ENCODE results near the gene ZNF232.
"Not testable (repeated sequence)": the region's sequence is repeated elsewhere in the genome, so short reads cannot be mapped to it uniquely, and the experiment has no call there.

The ZNF232 gene

GRCh38 chr17:5135131-5135712 is 23.5 kb upstream of the ZNF232 start:
- not testable (repeated sequence) for H3K9ac ChIP-seq (ENCODE audit: low read length); H3K9me3 ChIP-seq (ENCODE audit: control insufficient read depth, low read length); H3K4me3 ChIP-seq (ENCODE audit: low read length); DNase-seq (ENCODE audit: low read depth); H3K4me1 ChIP-seq (ENCODE audit: control insufficient read depth, insufficient read depth, low read length); H3K27me3 ChIP-seq (replicated peaks; ENCODE audit: control insufficient read depth, insufficient read depth, low read length); H3K36me3 ChIP-seq (ENCODE audit: control insufficient read depth, insufficient read depth, low read length, severe bottlenecking)

- not testable (repeated sequence) for H3K9ac ChIP-seq (ENCODE audit: low read length); H3K27me3 ChIP-seq (replicated peaks; ENCODE audit: control insufficient read depth, insufficient read depth, low read length); H3K4me3 ChIP-seq (ENCODE audit: low read length); H3K9me3 ChIP-seq (ENCODE audit: control insufficient read depth, low read length); H3K4me1 ChIP-seq (ENCODE audit: control insufficient read depth, insufficient read depth, low read length); DNase-seq (ENCODE audit: low read depth); H3K36me3 ChIP-seq (ENCODE audit: control insufficient read depth, insufficient read depth, low read length, severe bottlenecking)
Measured at GRCh38 chr17:5134571-5134970, 22.9 kb upstream of the ZNF232 start.

DNA sequence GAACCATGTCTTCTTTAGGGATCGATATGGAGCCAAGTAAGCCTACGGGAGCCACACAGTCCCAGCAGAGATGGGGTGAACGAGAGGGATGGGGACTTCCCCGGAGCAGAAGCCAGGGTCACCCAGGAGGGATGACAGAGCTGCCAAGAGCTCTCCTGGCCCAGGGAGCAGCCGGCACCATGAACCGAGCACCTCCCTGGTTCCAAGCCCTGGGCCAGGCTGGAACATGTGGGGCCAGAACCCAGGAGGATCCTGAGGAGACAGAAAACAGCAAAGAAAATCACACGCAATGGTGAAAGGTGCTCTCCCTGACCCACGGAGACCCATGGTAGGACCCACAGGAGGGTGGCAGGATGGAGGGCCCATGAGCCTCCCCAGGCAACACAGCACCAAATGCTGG is 22.3 kb upstream of the ZNF232 start:
- H3K9ac ChIP-seq (ENCODE audit: low read length); H3K4me1 ChIP-seq (ENCODE audit: control insufficient read depth, insufficient read depth, low read length); DNase-seq (ENCODE audit: low read depth); H3K4me3 ChIP-seq (ENCODE audit: low read length); H3K36me3 ChIP-seq (ENCODE audit: control insufficient read depth, insufficient read depth, low read length, severe bottlenecking); H3K27me3 ChIP-seq (replicated peaks; ENCODE audit: control insufficient read depth, insufficient read depth, low read length); H3K9me3 ChIP-seq (ENCODE audit: control insufficient read depth, low read length): not testable (repeated sequence)

DNA sequence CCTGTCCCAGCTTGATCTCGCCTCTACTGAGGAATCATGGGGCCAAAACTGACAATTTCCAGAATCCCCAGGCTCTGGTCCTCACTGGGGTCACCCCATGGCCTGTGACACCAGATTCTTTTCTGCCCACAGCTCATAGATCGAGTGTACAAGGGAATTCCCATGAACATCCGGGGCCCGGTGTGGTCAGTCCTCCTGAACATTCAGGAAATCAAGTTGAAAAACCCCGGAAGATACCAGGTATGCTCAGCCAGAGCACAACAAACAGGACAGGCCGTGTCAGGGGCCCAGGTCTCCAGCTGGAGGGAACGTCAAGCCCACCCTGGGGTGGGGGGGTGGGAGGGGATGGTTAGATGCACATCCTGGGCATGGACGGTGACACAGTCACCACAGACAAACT is 21.6 kb upstream of the ZNF232 start:
- Histone ChIP-seq H3K4me3 (ENCODE audit: low read length) (no peak overlapping the region), H3K9me3 (ENCODE audit: control insufficient read depth, low read length) (no peaks in the 10 kb centered on the region), H3K4me1 (ENCODE audit: control insufficient read depth, insufficient read depth, low read length) (no peaks in the 10 kb centered on the region), H3K36me3 (ENCODE audit: control insufficient read depth, insufficient read depth, low read length, severe bottlenecking) (no peaks in the 10 kb centered on the region), H3K9ac (ENCODE audit: low read length) (no peak overlapping the region), H3K27me3 (replicated peaks; ENCODE audit: control insufficient read depth, insufficient read depth, low read length) (peaks cover 8% of the 10 kb centered on the region)
- no peak for DNase-seq (ENCODE audit: low read depth)

DNA sequence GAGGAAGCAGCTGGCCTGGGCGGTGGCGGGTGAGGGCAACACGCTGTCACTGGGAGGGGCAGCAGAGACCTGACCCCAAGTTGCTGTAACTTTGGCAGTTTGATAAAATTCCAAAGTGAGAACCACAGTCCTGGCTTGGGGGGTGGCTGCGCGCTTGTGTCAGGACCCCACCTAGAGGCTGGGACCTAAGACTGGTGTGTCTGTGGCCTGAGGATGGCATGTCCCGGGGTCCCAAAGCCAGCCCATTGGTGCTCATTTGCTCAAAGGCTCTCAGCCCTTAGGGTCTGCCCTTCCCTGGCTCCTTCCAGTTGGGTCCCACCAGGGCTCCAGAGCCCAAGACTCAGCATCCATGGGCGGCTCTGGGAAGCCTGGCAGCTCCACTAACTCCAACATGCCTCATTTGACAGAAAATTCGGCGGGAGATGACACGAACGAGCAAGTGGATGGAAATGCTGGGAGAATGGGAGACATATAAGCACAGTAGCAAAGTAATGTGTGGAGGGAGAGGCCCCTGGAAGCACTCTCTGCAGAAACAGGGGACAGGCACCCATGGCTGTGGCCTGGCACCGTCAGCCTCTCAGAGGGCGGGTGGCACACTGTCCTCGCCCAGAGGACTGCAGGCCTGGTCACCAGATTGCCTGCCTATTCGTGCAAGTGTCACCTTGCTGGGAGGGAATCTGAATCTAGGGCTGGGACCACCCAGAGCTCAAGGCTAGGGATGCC is 21.0 kb upstream of the ZNF232 start:
- not testable (repeated sequence) for H3K4me3 ChIP-seq (ENCODE audit: low read length); DNase-seq (ENCODE audit: low read depth); H3K9me3 ChIP-seq (ENCODE audit: control insufficient read depth, low read length); H3K36me3 ChIP-seq (ENCODE audit: control insufficient read depth, insufficient read depth, low read length, severe bottlenecking); H3K4me1 ChIP-seq (ENCODE audit: control insufficient read depth, insufficient read depth, low read length); H3K9ac ChIP-seq (ENCODE audit: low read length)
- peaks cover 10% of the 10 kb centered on the region for H3K27me3 ChIP-seq (replicated peaks; ENCODE audit: control insufficient read depth, insufficient read depth, low read length)

GRCh38 chr17:5131799-5132502 is 20.3 kb upstream of the ZNF232 start:
- H3K9me3 ChIP-seq (ENCODE audit: control insufficient read depth, low read length); DNase-seq (ENCODE audit: low read depth); H3K9ac ChIP-seq (ENCODE audit: low read length); H3K4me3 ChIP-seq (ENCODE audit: low read length); H3K36me3 ChIP-seq (ENCODE audit: control insufficient read depth, insufficient read depth, low read length, severe bottlenecking); H3K4me1 ChIP-seq (ENCODE audit: control insufficient read depth, insufficient read depth, low read length): not testable (repeated sequence)
- H3K27me3 ChIP-seq (replicated peaks; ENCODE audit: control insufficient read depth, insufficient read depth, low read length): peaks cover 14% of the 10 kb centered on the region

DNA sequence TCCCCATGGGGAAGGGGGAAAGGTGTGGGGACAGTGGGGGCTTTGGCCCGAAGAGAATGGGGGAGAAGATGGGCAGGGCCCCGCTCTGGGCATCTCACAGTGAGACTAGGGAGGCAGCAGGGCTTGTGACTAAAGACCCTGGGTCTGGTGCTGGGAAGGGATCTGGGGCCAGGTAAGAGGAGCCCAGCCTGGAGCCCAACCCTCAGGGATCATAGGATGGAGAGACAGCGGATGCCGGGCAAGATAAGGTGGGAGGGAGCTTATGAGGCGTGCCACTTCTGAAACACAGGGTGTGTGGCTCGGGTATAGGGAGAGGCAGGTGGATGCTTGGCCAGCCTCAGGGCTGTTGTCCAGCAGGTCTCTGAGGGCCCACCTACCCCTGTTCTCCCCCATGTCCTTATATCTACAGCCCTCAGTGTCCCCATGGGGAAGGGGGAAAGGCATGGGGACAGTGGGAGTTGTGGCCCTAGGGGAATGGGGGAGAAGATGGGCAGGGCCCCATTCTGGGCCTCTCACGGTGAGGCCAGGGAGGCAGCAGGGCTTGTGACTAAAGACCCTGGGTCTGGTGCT is 19.6 kb upstream of the ZNF232 start:
- H3K36me3 ChIP-seq (ENCODE audit: control insufficient read depth, insufficient read depth, low read length, severe bottlenecking): no peaks in the 10 kb centered on the region
- no peaks in the 10 kb centered on the region for H3K4me1 ChIP-seq (ENCODE audit: control insufficient read depth, insufficient read depth, low read length)
- H3K9me3 ChIP-seq (ENCODE audit: control insufficient read depth, low read length): no peaks in the 10 kb centered on the region
- no peak overlapping the region for H3K9ac ChIP-seq (ENCODE audit: low read length)
- peaks cover 12% of the 10 kb centered on the region for H3K27me3 ChIP-seq (replicated peaks; ENCODE audit: control insufficient read depth, insufficient read depth, low read length)
- no peak overlapping the region for H3K4me3 ChIP-seq (ENCODE audit: low read length)
- no peak for DNase-seq (ENCODE audit: low read depth)

- H3K27me3 ChIP-seq (replicated peaks; ENCODE audit: control insufficient read depth, insufficient read depth, low read length): peaks cover 12% of the 10 kb centered on the region
Measured at GRCh38 chr17:5130687-5131086, 19.0 kb upstream of the ZNF232 start.

DNA sequence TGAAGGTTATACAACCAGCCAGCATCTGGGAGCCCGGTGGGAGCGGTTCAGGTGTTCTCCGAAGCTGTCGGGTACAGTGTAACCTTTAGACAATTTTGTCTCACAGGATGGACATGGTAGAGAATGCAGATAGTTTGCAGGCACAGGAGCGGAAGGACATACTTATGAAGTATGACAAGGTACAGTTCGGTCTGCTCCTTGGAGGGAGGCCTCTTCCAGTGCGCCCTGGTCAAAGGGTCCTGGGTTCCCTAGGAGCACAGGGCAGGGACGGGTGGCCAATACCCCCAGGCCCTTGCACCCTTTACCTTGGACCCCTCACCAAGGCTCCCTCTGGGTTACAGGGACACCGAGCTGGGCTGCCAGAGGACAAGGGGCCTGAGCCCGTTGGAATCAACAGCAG is 18.6 kb upstream of the ZNF232 start:
- not testable (repeated sequence) for DNase-seq (ENCODE audit: low read depth)

More at GRCh38 chr17:5130687-5131086, 19.0 kb upstream of the ZNF232 start:
- H3K36me3 ChIP-seq (ENCODE audit: control insufficient read depth, insufficient read depth, low read length, severe bottlenecking); H3K9ac ChIP-seq (ENCODE audit: low read length); DNase-seq (ENCODE audit: low read depth); H3K9me3 ChIP-seq (ENCODE audit: control insufficient read depth, low read length); H3K4me1 ChIP-seq (ENCODE audit: control insufficient read depth, insufficient read depth, low read length); H3K4me3 ChIP-seq (ENCODE audit: low read length): not testable (repeated sequence)

DNA sequence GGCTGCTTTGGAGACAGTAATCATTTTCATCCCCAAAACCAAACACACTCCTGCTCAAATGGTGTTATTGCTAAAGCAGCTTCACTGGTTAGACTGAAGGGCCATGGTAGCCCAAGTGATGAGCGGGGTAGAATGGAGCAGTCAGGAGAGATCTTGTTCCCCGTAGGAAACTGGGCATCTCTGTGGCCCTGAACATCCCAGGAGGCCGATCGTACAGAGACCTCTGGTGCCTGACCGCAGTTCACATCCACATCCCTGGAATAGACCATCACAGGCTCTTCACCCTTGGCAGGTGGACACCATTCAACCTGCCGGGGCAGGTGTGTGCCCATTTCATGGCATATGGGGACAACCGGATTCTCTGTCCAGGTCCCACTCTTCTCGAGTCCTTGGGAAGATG is 18.1 kb upstream of the ZNF232 start:
- H3K36me3 ChIP-seq (ENCODE audit: control insufficient read depth, insufficient read depth, low read length, severe bottlenecking); H3K9ac ChIP-seq (ENCODE audit: low read length): not testable (repeated sequence)

More for the DNA sequence above, 18.6 kb upstream of the ZNF232 start:
- H3K27me3 ChIP-seq (replicated peaks; ENCODE audit: control insufficient read depth, insufficient read depth, low read length): peaks cover 12% of the 10 kb centered on the region
- H3K4me1 ChIP-seq (ENCODE audit: control insufficient read depth, insufficient read depth, low read length); H3K4me3 ChIP-seq (ENCODE audit: low read length); H3K9ac ChIP-seq (ENCODE audit: low read length); H3K9me3 ChIP-seq (ENCODE audit: control insufficient read depth, low read length); H3K36me3 ChIP-seq (ENCODE audit: control insufficient read depth, insufficient read depth, low read length, severe bottlenecking): not testable (repeated sequence)

DNA sequence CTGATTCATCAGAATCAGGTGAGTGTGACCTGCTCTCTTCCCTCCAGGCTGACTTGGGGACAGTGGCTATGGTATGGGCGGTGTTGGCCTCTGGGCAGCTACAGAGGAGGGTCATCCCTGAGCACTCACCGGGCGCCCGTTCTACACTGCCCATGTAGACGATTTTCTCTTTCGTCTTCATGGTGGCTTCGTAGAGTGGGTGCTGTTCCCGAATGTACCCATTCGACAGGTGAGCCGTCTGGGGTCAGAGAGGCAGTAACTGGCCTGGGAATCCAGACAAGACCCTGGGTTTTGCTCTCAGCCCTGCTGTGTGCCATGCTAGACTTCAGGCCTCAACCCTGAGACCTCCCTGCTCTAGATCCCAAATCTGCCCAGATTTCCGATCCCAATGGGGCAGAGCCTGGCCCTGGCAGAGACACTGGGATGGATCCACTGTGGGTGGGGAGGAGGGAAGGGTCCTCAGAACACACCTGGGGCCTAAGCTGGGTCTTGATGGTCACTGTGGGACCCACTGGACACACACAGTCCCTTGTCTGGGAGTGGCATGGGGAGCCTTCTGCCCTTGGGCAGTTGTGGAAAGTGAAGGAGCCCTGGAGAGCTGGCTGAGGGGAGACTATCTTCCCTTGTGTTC is 17.3 kb upstream of the ZNF232 start:
- no peak overlapping the region for H3K9ac ChIP-seq (ENCODE audit: low read length)
- H3K4me3 ChIP-seq (ENCODE audit: low read length): no peak overlapping the region
- no peaks in the 10 kb centered on the region for H3K36me3 ChIP-seq (ENCODE audit: control insufficient read depth, insufficient read depth, low read length, severe bottlenecking)
- DNase-seq (ENCODE audit: low read depth): no peak
- H3K27me3 ChIP-seq (replicated peaks; ENCODE audit: control insufficient read depth, insufficient read depth, low read length): peaks cover 18% of the 10 kb centered on the region
- H3K4me1 ChIP-seq (ENCODE audit: control insufficient read depth, insufficient read depth, low read length): no peaks in the 10 kb centered on the region
- H3K9me3 ChIP-seq (ENCODE audit: control insufficient read depth, low read length): no peaks in the 10 kb centered on the region

More for the DNA sequence above, 18.1 kb upstream of the ZNF232 start:
- H3K27me3 ChIP-seq (replicated peaks; ENCODE audit: control insufficient read depth, insufficient read depth, low read length): peaks cover 13% of the 10 kb centered on the region
- not testable (repeated sequence) for H3K4me1 ChIP-seq (ENCODE audit: control insufficient read depth, insufficient read depth, low read length); DNase-seq (ENCODE audit: low read depth); H3K4me3 ChIP-seq (ENCODE audit: low read length); H3K9me3 ChIP-seq (ENCODE audit: control insufficient read depth, low read length)
